ENCODE data around the gene RAG2.

RAG2 gene

DNA sequence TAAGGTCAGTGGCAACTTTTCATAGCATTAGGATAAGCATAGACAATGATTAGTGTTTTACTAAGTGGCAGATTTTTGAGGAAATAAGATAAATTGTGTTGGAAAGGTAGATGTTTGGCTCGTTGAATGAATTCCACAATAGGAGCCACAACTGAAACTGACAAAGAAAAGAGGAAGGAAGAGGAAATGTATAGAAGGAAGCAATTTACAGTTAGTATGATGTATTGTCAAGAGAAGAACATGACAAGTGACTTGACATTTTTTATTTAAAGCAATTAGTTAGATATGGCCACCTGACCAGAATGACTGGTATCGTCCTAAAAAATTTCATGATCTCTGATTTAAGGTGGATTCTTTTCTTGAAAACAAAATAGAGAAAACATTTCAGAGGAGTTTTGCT lies 3.1 kb upstream of the RAG2 start (continued):
- TF ChIP-seq, protein P1, sequence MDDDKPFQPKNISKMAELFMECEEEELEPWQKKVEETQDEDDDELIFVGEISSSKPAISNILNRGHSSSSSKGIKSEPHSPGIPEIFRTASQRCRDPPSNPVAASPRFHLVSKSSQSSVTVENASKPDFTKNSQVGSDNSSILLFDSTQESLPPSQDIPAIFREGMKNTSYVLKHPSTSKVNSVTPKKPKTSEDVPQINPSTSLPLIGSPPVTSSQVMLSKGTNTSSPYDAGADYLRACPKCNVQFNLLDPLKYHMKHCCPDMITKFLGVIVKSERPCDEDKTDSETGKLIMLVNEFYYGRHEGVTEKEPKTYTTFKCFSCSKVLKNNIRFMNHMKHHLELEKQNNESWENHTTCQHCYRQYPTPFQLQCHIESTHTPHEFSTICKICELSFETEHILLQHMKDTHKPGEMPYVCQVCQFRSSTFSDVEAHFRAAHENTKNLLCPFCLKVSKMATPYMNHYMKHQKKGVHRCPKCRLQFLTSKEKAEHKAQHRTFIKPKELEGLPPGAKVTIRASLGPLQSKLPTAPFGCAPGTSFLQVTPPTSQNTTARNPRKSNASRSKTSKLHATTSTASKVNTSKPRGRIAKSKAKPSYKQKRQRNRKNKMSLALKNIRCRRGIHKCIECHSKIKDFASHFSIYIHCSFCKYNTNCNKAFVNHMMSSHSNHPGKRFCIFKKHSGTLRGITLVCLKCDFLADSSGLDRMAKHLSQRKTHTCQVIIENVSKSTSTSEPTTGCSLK (tag by site-specific recombination; IDR thresholded peaks at IDR 0.05), result no peak
- TF ChIP-seq, protein P2, sequence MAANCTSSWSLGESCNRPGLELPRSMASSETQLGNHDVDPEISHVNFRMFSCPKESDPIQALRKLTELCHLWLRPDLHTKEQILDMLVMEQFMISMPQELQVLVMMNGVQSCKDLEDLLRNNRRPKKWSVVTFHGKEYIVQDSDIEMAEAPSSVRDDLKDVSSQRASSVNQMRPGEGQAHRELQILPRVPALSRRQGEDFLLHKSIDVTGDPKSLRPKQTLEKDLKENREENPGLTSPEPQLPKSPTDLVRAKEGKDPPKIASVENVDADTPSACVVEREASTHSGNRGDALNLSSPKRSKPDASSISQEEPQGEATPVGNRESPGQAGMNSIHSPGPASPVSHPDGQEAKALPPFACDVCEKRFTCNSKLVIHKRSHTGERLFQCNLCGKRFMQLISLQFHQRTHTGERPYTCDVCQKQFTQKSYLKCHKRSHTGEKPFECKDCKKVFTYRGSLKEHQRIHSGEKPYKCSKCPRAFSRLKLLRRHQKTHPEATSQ (tag by site-specific recombination; IDR thresholded peaks at IDR 0.05), result no peak
- TF ChIP-seq ZNF629 (tag by site-specific recombination; IDR thresholded peaks at IDR 0.05), result no peak
- TF ChIP-seq, protein P3, sequence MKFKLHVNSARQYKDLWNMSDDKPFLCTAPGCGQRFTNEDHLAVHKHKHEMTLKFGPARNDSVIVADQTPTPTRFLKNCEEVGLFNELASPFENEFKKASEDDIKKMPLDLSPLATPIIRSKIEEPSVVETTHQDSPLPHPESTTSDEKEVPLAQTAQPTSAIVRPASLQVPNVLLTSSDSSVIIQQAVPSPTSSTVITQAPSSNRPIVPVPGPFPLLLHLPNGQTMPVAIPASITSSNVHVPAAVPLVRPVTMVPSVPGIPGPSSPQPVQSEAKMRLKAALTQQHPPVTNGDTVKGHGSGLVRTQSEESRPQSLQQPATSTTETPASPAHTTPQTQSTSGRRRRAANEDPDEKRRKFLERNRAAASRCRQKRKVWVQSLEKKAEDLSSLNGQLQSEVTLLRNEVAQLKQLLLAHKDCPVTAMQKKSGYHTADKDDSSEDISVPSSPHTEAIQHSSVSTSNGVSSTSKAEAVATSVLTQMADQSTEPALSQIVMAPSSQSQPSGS (tag by site-specific recombination; IDR thresholded peaks at IDR 0.05; ENCODE audit: low read depth), result no peak

DNA sequence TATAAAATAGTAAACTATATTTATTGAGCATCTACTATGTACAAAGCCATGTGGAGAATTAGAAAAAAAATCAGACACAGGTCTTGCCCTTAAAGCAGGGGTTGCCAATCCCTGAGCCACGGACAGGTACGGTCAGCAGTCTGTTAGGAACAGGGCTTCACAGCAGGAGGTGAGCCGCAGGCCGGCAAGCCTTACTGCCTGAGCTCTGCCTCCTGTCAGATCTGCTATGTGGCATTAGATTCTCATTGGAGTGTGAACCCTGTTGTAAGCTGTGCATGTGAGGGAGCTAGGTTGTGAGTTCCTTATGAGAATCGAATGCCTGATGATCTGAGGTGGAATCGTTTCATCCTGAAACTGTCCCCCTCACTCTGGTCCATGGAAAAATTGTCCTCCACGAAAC lies 2.1 kb upstream of the RAG2 start:
- Histone ChIP-seq H3K9me3 (ENCODE audit: control insufficient read depth, insufficient read depth, low read depth, low read length) (no peaks in the 10 kb centered on the region), H3K36me3 (ENCODE audit: control insufficient read depth in 2 of 2, insufficient read depth in 1 of 2, low read length in 2 of 2) (no peaks in the 10 kb centered on the region), H3K4me3 (ENCODE audit: low read depth, low read length) (no peak overlapping the region), H3K4me1 (ENCODE audit: control insufficient read depth, insufficient read depth, low read length) (no peaks in the 10 kb centered on the region), H3K27ac (ENCODE audit: extremely low read depth, low read depth, low read length) (no peak overlapping the region)
- POLR2A ChIA-PET, result no interaction called here
- CTCF ChIA-PET, result interaction anchor here (0.7 kb wide), 1 partner anchor 13 kb away, joined by 3 read pairs; no protein-coding TSS in a partner anchor
- TF ChIP-seq ZBTB11 (tag by site-specific recombination; conservative IDR thresholded peaks at IDR 0.05; ENCODE audit: low read depth), result no peak
- no peak for TF ChIP-seq PBX3 (CRISPR knock-in tag; IDR thresholded peaks at IDR 0.05)
- TF ChIP-seq ZIC2 (tag by site-specific recombination; IDR thresholded peaks at IDR 0.05), result no peak
- no peak for TF ChIP-seq ZNF202 (tag by site-specific recombination; IDR thresholded peaks at IDR 0.05; ENCODE audit: borderline replicate concordance)
- no peak for TF ChIP-seq ZNF366 (tag by site-specific recombination; conservative IDR thresholded peaks at IDR 0.05)
- no peak for TF ChIP-seq PRDM1 (tag by site-specific recombination; IDR thresholded peaks at IDR 0.05)
- TF ChIP-seq, protein P4, sequence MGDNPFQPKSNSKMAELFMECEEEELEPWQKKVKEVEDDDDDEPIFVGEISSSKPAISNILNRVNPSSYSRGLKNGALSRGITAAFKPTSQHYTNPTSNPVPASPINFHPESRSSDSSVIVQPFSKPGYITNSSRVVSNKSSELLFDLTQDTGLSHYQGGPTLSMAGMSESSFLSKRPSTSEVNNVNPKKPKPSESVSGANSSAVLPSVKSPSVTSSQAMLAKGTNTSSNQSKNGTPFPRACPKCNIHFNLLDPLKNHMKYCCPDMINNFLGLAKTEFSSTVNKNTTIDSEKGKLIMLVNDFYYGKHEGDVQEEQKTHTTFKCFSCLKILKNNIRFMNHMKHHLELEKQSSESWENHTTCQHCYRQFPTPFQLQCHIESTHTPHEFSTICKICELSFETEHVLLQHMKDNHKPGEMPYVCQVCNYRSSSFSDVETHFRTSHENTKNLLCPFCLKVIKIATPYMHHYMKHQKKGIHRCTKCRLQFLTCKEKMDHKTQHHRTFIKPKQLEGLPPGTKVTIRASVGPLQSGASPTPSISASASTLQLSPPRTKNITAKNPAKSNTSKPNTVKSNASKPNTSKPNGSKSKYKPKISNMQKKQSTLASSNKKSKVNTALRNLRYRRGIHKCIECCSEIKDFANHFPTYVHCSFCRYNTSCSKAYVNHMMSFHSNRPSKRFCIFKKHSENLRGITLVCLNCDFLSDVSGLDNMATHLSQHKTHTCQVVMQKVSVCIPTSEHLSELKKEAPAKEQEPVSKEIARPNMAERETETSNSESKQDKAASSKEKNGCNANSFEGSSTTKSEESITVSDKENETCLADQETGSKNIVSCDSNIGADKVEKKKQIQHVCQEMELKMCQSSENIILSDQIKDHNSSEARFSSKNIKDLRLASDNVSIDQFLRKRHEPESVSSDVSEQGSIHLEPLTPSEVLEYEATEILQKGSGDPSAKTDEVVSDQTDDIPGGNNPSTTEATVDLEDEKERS (tag by site-specific recombination; IDR thresholded peaks at IDR 0.05), result no peak
- no peak for TF ChIP-seq OVOL3 (tag by site-specific recombination; IDR thresholded peaks at IDR 0.05)
